Left lobe of liver (tissue), 2 donors: ENCODE results near the gene CDY2A. TPM values are rescaled to one million over a fixed set of nuclear protein-coding genes. Genes with fewer than 3 reads are reported as not detected.
"Not testable (repeated sequence)": the region's sequence is repeated elsewhere in the genome, so short reads cannot be mapped to it uniquely, and the experiment has no call there.

Source experiments
- ATAC-seq: fragments of 200-7000 bp; cut with Tn5 transposase; one replicate; pipeline ENCODE4 v1.9.1; 2020; ENCODE audit warnings: mild to moderate bottlenecking, moderate library complexity
- DNase-seq: peaks from one replicate; pipeline ENCODE4 v3.0.0-alpha.2; 2020; ENCODE audit warnings: low spot score
- total RNA-seq: library from RNA; stranded (reverse); gene quantifications from one replicate; pipeline ENCODE4 v1.2.1, GENCODE V29; 2021
- donor health status: DM: no; HTN: no; CAD: no; lungs with moderate emphysema.
- donor health status: DM: no; HTN: yes; CAD: no.

The CDY2A gene, protein sequence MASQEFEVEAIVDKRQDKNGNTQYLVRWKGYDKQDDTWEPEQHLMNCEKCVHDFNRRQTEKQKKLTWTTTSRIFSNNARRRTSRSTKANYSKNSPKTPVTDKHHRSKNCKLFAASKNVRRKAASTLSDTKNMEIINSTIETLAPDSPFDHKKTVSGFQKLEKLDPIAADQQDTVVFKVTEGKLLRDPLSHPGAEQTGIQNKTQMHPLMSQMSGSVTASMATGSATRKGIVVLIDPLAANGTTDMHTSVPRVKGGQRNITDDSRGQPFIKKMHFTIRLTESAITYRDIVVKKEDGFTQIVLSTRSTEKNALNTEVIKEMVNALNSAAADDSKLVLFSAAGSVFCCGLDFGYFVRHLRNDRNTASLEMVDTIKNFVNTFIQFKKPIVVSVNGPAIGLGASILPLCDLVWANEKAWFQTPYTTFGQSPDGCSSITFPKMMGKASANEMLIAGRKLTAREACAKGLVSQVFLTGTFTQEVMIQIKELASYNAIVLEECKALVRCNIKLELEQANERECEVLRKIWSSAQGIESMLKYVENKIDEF
- not detected for total RNA-seq

DNA sequence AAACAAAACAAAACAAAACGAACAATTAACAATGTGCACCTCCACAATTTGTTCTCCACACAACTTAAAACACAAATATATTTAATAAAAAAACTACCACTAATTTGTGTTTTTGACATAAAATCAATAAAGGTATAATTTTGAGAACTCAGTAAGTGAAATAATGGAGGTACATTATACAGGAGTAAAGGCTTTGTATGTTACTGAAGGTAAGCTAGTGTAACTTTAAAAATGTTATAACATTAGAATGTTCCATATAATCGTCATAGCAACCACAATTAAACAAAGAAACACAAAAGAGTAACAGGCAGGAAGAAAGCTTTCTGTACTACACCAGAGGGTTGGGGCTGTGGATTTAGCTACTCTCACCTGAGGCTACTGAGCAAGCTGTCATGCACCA lies at the start of gene CDY2A:
Gene CDY2A (plus strand): TSS at position 301 of the 400 bp plus-strand sequence. CDS start 328 bp downstream, outside the sequence.
- not testable (repeated sequence) for ATAC-seq

GRCh38 chrY:17997586-17997985 lies 28.0 kb upstream of the CDY2A start:
- DNase-seq: not testable (repeated sequence)

More for the DNA sequence above, at the start of gene CDY2A:
- not testable (repeated sequence) for DNase-seq

DNA sequence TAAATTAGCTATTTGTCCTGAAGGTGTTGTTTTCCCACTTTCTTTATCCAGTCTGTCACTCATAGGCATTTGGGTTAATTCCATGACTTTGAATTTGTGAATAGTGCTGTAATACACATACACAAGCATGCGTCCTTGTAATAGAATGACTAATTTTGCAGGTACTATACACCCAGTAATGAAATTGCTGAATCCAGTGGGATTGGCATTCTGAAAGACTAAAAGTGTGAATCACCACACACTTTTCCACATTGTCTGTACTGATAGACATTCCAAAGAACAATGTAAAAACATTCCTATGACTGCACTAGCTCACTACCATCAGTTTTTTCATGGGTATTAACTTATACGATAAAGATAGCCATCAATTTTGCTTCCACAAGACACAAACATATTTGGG lies 27.3 kb upstream of the CDY2A start:
- ATAC-seq, DNase-seq: not testable (repeated sequence)

More at GRCh38 chrY:17997586-17997985, 28.0 kb upstream of the CDY2A start:
- ATAC-seq: not testable (repeated sequence)

GRCh38 chrY:18023897-18024296 lies 1.7 kb upstream of the CDY2A start:
- ATAC-seq, DNase-seq: not testable (repeated sequence)

DNA sequence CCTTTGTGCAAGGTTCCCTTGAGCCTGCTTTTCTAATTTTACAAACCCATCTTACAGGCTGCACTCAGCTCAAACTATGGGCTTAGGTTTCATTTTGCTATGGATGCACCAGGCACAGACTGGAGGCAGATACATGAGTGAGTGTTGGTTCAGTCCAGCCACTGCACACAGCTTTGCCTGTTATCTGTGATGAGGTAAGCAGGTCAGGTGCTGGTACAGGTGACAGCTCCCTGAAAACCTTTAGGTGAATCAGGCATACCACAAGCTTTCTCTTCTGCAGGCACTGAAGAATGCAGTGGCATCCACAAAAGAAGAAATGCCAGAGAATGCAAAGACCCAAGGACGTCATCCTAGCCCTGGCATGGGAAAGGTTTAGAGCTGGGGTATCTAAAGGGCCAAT lies 3.3 kb downstream of the CDY2A start:
- DNase-seq, ATAC-seq: not testable (repeated sequence)

DNA sequence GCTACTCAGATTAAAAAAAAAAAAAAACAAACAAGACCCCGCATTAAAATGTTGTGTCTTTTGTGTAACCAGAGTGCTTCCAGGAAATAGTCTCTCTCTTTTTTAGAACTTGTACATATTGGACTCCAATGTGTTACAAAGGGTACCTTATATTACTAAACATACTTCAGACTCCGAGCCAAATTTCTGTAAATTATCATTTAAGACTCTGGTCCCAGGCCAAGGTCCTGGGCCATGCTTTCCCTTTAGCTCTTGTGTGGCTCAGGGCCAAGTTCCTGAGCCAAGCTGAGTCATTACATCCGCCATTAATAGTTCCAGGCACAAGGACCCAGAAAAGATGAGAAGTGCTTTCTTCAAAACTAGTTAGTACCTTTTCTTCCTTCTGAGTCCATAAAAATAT lies 4.6 kb downstream of the CDY2A start:
- not testable (repeated sequence) for DNase-seq, ATAC-seq

GRCh38 chrY:18034100-18034814 lies 8.7 kb downstream of the CDY2A start:
- DNase-seq: not testable (repeated sequence)
- ATAC-seq: peak; percentile 81

GRCh38 chrY:18034864-18035263 lies 9.3 kb downstream of the CDY2A start:
- ATAC-seq, DNase-seq: not testable (repeated sequence)

- not testable (repeated sequence) for DNase-seq
- ATAC-seq: peak; percentile 62
Observed at GRCh38 chrY:18044990-18045389, 19.4 kb downstream of the CDY2A start.

DNA sequence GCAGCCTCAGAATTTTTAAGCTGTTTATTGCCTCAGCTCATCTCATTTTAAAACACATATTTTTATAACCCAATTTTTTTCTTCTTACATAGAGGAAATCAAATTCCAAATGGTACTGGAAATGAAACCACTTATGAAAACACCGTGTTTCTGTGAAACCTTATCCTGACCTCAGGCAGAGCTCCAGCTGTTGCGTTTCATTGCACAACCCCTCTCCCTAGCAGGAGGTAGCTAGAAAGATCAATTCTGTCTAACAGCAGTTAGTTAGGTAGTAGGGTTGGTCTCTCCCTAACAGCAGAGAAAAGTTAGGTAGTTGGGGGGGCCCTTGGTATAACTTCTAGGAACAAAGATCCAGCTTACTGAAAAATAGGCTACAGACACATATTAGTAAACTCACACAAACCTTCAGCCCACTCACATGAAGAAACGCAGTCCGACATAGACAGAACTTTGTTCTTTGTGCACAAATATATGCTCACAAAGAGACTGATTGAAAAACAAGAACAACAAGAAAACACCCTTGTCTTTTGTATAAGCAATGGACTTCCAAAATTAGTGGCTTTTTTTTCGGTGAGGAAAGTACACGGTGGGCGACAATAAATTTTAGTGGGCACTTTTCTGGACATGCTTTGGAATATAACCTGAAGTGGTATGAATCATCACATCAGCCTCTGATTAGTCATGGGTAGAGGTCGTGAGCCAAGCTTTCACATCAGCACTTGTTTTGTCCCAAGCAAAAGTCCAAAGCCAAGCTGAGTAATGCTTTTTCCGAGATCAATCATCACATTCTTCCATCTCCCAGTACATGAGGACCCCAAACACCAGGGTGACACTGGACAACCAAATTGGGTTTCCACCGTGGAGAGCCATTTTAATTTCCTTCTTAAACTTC lies 22.8 kb downstream of the CDY2A start:
- peak; percentile 90 for ATAC-seq
- not testable (repeated sequence) for DNase-seq

DNA sequence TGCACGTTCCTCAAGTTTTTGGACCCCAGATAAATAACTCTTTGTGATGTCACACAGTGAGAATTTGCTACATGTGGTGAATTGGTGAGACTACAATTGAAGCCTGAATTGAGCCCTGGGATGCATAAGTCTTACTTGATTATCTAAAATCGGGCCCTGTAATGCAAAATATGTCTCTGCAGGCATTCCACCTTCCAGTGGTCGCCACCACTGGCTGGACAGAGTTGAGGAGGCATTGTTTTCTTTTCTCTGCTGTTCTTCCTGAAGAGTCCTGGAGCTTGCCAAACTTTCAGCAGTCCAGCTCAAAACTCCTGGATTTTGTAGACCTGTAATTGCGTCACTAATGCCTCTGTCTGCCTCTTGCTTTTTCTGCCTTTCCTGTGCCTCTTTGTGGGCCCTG lies 23.5 kb downstream of the CDY2A start:
- not testable (repeated sequence) for DNase-seq
- peak; percentile 62 for ATAC-seq

GRCh38 chrY:18056473-18056872 lies 30.9 kb downstream of the CDY2A start:
- not testable (repeated sequence) for DNase-seq, ATAC-seq

GRCh38 chrY:18073464-18073863 lies 47.9 kb downstream of the CDY2A start:
- DNase-seq: not testable (repeated sequence)
- peak; percentile 85 for ATAC-seq

Other genes starting within 250 kb of the CDY2A start
- not detected for gene CDY2B, start 145.6 kb upstream of the CDY2A start, total RNA-seq